A549 treated with DMSO at 1 μM for 4 hours (cell line): ENCODE results near the gene NEDD8. TPM values are rescaled to one million over a fixed set of nuclear protein-coding genes. Genes with fewer than 3 reads are reported as not detected.

ENCODE experiments used
- total RNA-seq: library from RNA; stranded (reverse); fragments of 200-300 nt; extraction: Qiagen RNA extraction; gene quantifications from 5 replicates; pipeline ENCODE4 v1.2.3, GENCODE V29; 2022; ENCODE audit warnings: low read depth

NEDD8 gene
- 427 to 475 TPM (median 451 TPM) in 5 replicates for total RNA-seq

GRCh38 chr14:24232121-24232644 lies at the start of gene NEDD8:
TSS of gene NEDD8 (minus strand) at chr14:24232367. CDS start at chr14:24232267, 100 bp downstream.

GRCh38 chr14:24271134-24271833 lies 39.1 kb upstream of the NEDD8 start, which contains the start of gene RABGGTA:
TSS of gene RABGGTA (minus strand) at chr14:24271597. CDS start at chr14:24271115, 482 bp downstream.

GRCh38 chr14:24262821-24263733 lies 30.9 kb upstream of the NEDD8 start, which contains the start of gene TGM1:
TSS of gene TGM1 (minus strand) at chr14:24263177. CDS start at chr14:24262352, 825 bp downstream.

GRCh38 chr14:24232645-24233537 lies 724 bp upstream of the NEDD8 start, which contains the start of gene GMPR2:
TSS of gene GMPR2 (plus strand) at chr14:24232929. CDS start at chr14:24233254, 325 bp downstream.

GRCh38 chr14:24215495-24216344 lies 16.4 kb downstream of the NEDD8 start, which contains the start of gene MDP1:
TSS of gene MDP1 (minus strand) at chr14:24216066. CDS start at chr14:24215955, 111 bp downstream.

GRCh38 chr14:24212924-24213865 lies 19.0 kb downstream of the NEDD8 start, which contains the start of gene CHMP4A:
TSS of gene CHMP4A (minus strand) at chr14:24213488. CDS start at chr14:24213439, 49 bp downstream.

GRCh38 chr14:24195186-24196070 lies 36.7 kb downstream of the NEDD8 start, which contains the start of gene TM9SF1:
TSS of gene TM9SF1 (minus strand) at chr14:24195441. CDS start at chr14:24195019, 422 bp downstream.

GRCh38 chr14:24188251-24189058 lies 43.7 kb downstream of the NEDD8 start, which contains the start of gene IPO4:
TSS of gene IPO4 (minus strand) at chr14:24188816. CDS start at chr14:24188787, 29 bp downstream.

GRCh38 chr14:24171422-24172260 lies 60.5 kb downstream of the NEDD8 start, which contains the start of gene REC8:
TSS of gene REC8 (plus strand) at chr14:24172080. CDS start at chr14:24172553, 473 bp downstream.

Other genes with a start within 250 kb of the NEDD8 start
- 23.7 to 33.4 TPM (median 29.9 TPM) in 5 replicates for gene DHRS4L2, start 243.4 kb downstream of the NEDD8 start, total RNA-seq
- gene CARMIL3, start 180.4 kb downstream of the NEDD8 start, total RNA-seq, result 0.24 to 0.59 TPM (median 0.47 TPM) in 5 replicates
- gene CPNE6, start 160.8 kb downstream of the NEDD8 start, total RNA-seq, result not detected in 5 replicates
- gene PCK2, start 138.1 kb downstream of the NEDD8 start, total RNA-seq, result 17.9 to 21.1 TPM (median 19.7 TPM) in 5 replicates
- gene DCAF11, start 117.6 kb downstream of the NEDD8 start, total RNA-seq, result 21.0 to 25.3 TPM (median 21.5 TPM) in 5 replicates
- gene NRL, start 117.4 kb downstream of the NEDD8 start, total RNA-seq, result 0.58 to 1.0 TPM (median 0.99 TPM) in 5 replicates
- 0.15 to 0.28 TPM (median 0.24 TPM) in 3 of 5 replicates, not detected in the others for gene FITM1, start 101.7 kb downstream of the NEDD8 start, total RNA-seq
- 163 to 182 TPM (median 171 TPM) in 5 replicates for gene PSME1, start 96.2 kb downstream of the NEDD8 start, total RNA-seq
- 50.9 to 61.8 TPM (median 56.9 TPM) in 5 replicates for gene EMC9, start 90.8 kb downstream of the NEDD8 start, total RNA-seq
- gene PSME2, start 85.8 kb downstream of the NEDD8 start, total RNA-seq, result 164 to 198 TPM (median 177 TPM) in 5 replicates
- 25.6 to 33.1 TPM (median 29.9 TPM) in 5 replicates for gene RNF31, start 84.9 kb downstream of the NEDD8 start, total RNA-seq
- gene IRF9, start 71.1 kb downstream of the NEDD8 start, total RNA-seq, result 14.6 to 21.4 TPM (median 16.7 TPM) in 5 replicates
- 3.4 to 6.4 TPM (median 4.3 TPM) in 5 replicates for gene REC8, start 60.3 kb downstream of the NEDD8 start, total RNA-seq
- 79.6 to 102 TPM (median 88.2 TPM) in 5 replicates for gene IPO4, start 43.6 kb downstream of the NEDD8 start, total RNA-seq
- 65.1 to 72.9 TPM (median 67.8 TPM) in 5 replicates for gene TM9SF1, start 36.9 kb downstream of the NEDD8 start, total RNA-seq
- 0.07 TPM in 1 of 5 replicates, not detected in the others for gene TSSK4, start 26.7 kb downstream of the NEDD8 start, total RNA-seq
- 79.6 to 96.4 TPM (median 82.0 TPM) in 5 replicates for gene CHMP4A, start 18.9 kb downstream of the NEDD8 start, total RNA-seq
- gene MDP1, start 16.3 kb downstream of the NEDD8 start, total RNA-seq, result 27.9 to 35.3 TPM (median 29.6 TPM) in 5 replicates
- gene GMPR2, start 562 bp upstream of the NEDD8 start, total RNA-seq, result 52.4 to 64.1 TPM (median 56.5 TPM) in 5 replicates
- gene TINF2, start 10.3 kb upstream of the NEDD8 start, total RNA-seq, result 32.6 to 41.9 TPM (median 37.8 TPM) in 5 replicates
- gene TGM1, start 30.8 kb upstream of the NEDD8 start, total RNA-seq, result 0.60 to 1.1 TPM (median 0.83 TPM) in 5 replicates
- gene RABGGTA, start 39.2 kb upstream of the NEDD8 start, total RNA-seq, result 12.5 to 19.5 TPM (median 16.6 TPM) in 5 replicates
- gene DHRS1, start 67.4 kb upstream of the NEDD8 start, total RNA-seq, result 10.9 to 13.5 TPM (median 11.8 TPM) in 5 replicates
- 15.6 to 19.7 TPM (median 18.9 TPM) in 5 replicates for gene NOP9, start 67.5 kb upstream of the NEDD8 start, total RNA-seq
- 0.14 to 0.70 TPM (median 0.29 TPM) in 5 replicates for gene CIDEB, start 75.6 kb upstream of the NEDD8 start, total RNA-seq
- 2.4 to 5.7 TPM (median 4.7 TPM) in 5 replicates for gene LTB4R2, start 77.8 kb upstream of the NEDD8 start, total RNA-seq
- 3.4 to 8.6 TPM (median 5.6 TPM) in 5 replicates for gene LTB4R, start 79.1 kb upstream of the NEDD8 start, total RNA-seq
- gene ADCY4, start 102.7 kb upstream of the NEDD8 start, total RNA-seq, result not detected in 5 replicates
- gene RIPK3, start 107.6 kb upstream of the NEDD8 start, total RNA-seq, result not detected in 5 replicates
- gene NFATC4, start 135.8 kb upstream of the NEDD8 start, total RNA-seq, result 0.10 to 0.38 TPM (median 0.20 TPM) in 4 of 5 replicates, not detected in the other
- gene NYNRIN, start 166.6 kb upstream of the NEDD8 start, total RNA-seq, result 0.19 to 0.40 TPM (median 0.20 TPM) in 5 replicates
- 1.3 to 1.9 TPM (median 1.5 TPM) in 5 replicates for gene CBLN3, start 197.3 kb upstream of the NEDD8 start, total RNA-seq
- 26.3 to 30.9 TPM (median 29.6 TPM) in 5 replicates for gene KHNYN, start 197.6 kb upstream of the NEDD8 start, total RNA-seq
- gene SDR39U1, start 210.4 kb upstream of the NEDD8 start, total RNA-seq, result 42.5 to 52.7 TPM (median 46.6 TPM) in 5 replicates